Measurements from ENCODE around the gene TLE3. TPM values are rescaled to one million over a fixed set of nuclear protein-coding genes. Genes with fewer than 3 reads are reported as not detected.

Gene TLE3
- total and polyA plus RNA-seq, 2 of the 13 experiments (the other 11 are each of a cell fraction or from before 2014, with no cell fraction given) = 11.9 to 13.8 TPM

GRCh38 chr15:70097321-70098152 lies at the start of gene TLE3 (continued):
- TF ChIP-seq KLF6 (CRISPR knock-in tag; IDR thresholded peaks at IDR 0.05) (0 out of 2 replicates have a peak, but pooled peaks have one; percentile 65), NR1H2 (CRISPR knock-in tag; IDR thresholded peaks at IDR 0.05; ENCODE audit: borderline replicate concordance, low read depth) (peak; percentile 67; the same call in 1 of the 2 replicates), THAP11 (CRISPR knock-in tag; IDR thresholded peaks at IDR 0.05) (peak; percentile 13; the same call in 1 of the 2 replicates), MED8 (CRISPR knock-in tag; IDR thresholded peaks at IDR 0.05; ENCODE audit: insufficient replicate concordance) (no peak), ZNF790 (CRISPR knock-in tag; IDR thresholded peaks at IDR 0.05; ENCODE audit: borderline replicate concordance) (no peak), HMG20A (CRISPR knock-in tag; IDR thresholded peaks at IDR 0.05; ENCODE audit: borderline replicate concordance) (peak; percentile 10; the same call in 1 of the 2 replicates), XRCC5 (optimal IDR thresholded peaks at IDR 0.05; ENCODE audit: low read length) (peak; percentile 65), TARDBP (CRISPR knock-in tag; IDR thresholded peaks at IDR 0.05) (peak; percentile 72; the same call in 1 of the 2 replicates), EP300 (IDR thresholded peaks at IDR 0.05; ENCODE audit: low read depth in 2 of 2, low read length in 2 of 2) (no peak), EP300 (CRISPR knock-in tag; IDR thresholded peaks at IDR 0.05; ENCODE audit: borderline replicate concordance) (peak; percentile 52; the same call in 1 of the 2 replicates), MYPOP (CRISPR knock-in tag; IDR thresholded peaks at IDR 0.05) (peak; percentile 50; the same call in 1 of the 2 replicates), MNT (IDR thresholded peaks at IDR 0.05) (peak; percentile 74), TCF7L2 (IDR thresholded peaks at IDR 0.05; ENCODE audit: low read depth, low read length) (no peak), TCF12 (IDR thresholded peaks at IDR 0.05) (no peak), TCF12 (CRISPR knock-in tag; IDR thresholded peaks at IDR 0.05) (no peak), SAP130 (CRISPR knock-in tag; IDR thresholded peaks at IDR 0.05; ENCODE audit: low read depth) (peak; percentile 79), REST (IDR thresholded peaks at IDR 0.05; ENCODE audit: borderline replicate concordance in 1 of 2, low read depth in 1 of 2, low read length in 2 of 2) (peak in 1 of 2 experiments; percentile 17; a peak in 1 of 4 replicates), TBX2 (CRISPR knock-in tag; IDR thresholded peaks at IDR 0.05; ENCODE audit: borderline replicate concordance) (peak; percentile 68), TFDP1 (CRISPR knock-in tag; IDR thresholded peaks at IDR 0.05; ENCODE audit: borderline replicate concordance) (peak; percentile 76; the same call in 1 of the 2 replicates), KLF9 (CRISPR knock-in tag; IDR thresholded peaks at IDR 0.05; ENCODE audit: low read depth) (no peak), TEAD3 (CRISPR knock-in tag; optimal IDR thresholded peaks at IDR 0.05; ENCODE audit: borderline replicate concordance) (peak; percentile 24), KDM3A (CRISPR knock-in tag; IDR thresholded peaks at IDR 0.05; ENCODE audit: low read depth) (0 out of 2 replicates have a peak, but pooled peaks have one; percentile 16), FOXC1 (CRISPR knock-in tag; IDR thresholded peaks at IDR 0.05; ENCODE audit: borderline replicate concordance) (no peak)
